ENCODE data around the gene NUP37. TPM values are rescaled to one million over a fixed set of nuclear protein-coding genes. Genes with fewer than 3 reads are reported as not detected.

The NUP37 gene
- total and polyA plus RNA-seq, 9 of the 15 experiments (the other 6 are each of a cell fraction or from before 2014, with no cell fraction given), result 72.2 to 429 (median 170) TPM

DNA sequence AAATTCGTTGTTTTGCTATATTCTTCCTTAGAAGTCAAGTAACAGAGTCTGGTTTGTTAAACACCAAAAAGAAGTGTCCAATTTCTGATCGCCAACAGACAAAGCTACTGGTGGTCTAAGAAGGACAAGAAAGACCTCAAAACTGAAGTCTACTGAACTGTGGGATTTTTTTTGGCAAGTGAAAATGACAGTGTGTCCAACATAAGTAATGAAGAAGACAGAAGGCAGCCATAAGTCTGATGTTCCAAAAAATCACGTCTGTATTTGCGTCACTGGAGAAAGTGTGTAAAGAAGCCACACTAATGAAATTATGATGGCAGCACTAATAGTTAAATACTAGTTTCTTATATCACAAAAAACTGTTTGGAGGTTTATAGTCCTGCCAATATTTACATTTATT is 90.8 kb downstream of the NUP37 start (continued):
- TF ChIP-seq, protein P1, sequence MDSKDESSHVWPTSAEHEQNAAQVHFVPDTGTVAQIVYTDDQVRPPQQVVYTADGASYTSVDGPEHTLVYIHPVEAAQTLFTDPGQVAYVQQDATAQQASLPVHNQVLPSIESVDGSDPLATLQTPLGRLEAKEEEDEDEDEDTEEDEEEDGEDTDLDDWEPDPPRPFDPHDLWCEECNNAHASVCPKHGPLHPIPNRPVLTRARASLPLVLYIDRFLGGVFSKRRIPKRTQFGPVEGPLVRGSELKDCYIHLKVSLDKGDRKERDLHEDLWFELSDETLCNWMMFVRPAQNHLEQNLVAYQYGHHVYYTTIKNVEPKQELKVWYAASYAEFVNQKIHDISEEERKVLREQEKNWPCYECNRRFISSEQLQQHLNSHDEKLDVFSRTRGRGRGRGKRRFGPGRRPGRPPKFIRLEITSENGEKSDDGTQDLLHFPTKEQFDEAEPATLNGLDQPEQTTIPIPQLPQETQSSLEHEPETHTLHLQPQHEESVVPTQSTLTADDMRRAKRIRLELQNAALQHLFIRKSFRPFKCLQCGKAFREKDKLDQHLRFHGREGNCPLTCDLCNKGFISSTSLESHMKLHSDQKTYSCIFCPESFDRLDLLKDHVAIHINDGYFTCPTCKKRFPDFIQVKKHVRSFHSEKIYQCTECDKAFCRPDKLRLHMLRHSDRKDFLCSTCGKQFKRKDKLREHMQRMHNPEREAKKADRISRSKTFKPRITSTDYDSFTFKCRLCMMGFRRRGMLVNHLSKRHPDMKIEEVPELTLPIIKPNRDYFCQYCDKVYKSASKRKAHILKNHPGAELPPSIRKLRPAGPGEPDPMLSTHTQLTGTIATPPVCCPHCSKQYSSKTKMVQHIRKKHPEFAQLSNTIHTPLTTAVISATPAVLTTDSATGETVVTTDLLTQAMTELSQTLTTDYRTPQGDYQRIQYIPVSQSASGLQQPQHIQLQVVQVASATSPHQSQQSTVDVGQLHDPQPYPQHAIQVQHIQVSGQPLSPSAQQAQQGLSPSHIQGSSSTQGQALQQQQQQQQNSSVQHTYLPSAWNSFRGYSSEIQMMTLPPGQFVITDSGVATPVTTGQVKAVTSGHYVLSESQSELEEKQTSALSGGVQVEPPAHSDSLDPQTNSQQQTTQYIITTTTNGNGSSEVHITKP (IDR thresholded peaks at IDR 0.05; ENCODE audit: partially characterized antibody), result no peak
- no peak for TF ChIP-seq ZNF23 (CRISPR knock-in tag; IDR thresholded peaks at IDR 0.05)
- no peak for TF ChIP-seq HDGF (IDR thresholded peaks at IDR 0.05)
- TF ChIP-seq ZBTB7A (IDR thresholded peaks at IDR 0.05; ENCODE audit: borderline replicate concordance, control insufficient read depth, low read depth, low read length), result no peak
- TF ChIP-seq ZC3H4 (CRISPR knock-in tag; IDR thresholded peaks at IDR 0.05; ENCODE audit: borderline replicate concordance), result no peak
- no peak for TF ChIP-seq ZNF644 (tag; IDR thresholded peaks at IDR 0.05; ENCODE audit: low read depth)
- TF ChIP-seq, protein P2, sequence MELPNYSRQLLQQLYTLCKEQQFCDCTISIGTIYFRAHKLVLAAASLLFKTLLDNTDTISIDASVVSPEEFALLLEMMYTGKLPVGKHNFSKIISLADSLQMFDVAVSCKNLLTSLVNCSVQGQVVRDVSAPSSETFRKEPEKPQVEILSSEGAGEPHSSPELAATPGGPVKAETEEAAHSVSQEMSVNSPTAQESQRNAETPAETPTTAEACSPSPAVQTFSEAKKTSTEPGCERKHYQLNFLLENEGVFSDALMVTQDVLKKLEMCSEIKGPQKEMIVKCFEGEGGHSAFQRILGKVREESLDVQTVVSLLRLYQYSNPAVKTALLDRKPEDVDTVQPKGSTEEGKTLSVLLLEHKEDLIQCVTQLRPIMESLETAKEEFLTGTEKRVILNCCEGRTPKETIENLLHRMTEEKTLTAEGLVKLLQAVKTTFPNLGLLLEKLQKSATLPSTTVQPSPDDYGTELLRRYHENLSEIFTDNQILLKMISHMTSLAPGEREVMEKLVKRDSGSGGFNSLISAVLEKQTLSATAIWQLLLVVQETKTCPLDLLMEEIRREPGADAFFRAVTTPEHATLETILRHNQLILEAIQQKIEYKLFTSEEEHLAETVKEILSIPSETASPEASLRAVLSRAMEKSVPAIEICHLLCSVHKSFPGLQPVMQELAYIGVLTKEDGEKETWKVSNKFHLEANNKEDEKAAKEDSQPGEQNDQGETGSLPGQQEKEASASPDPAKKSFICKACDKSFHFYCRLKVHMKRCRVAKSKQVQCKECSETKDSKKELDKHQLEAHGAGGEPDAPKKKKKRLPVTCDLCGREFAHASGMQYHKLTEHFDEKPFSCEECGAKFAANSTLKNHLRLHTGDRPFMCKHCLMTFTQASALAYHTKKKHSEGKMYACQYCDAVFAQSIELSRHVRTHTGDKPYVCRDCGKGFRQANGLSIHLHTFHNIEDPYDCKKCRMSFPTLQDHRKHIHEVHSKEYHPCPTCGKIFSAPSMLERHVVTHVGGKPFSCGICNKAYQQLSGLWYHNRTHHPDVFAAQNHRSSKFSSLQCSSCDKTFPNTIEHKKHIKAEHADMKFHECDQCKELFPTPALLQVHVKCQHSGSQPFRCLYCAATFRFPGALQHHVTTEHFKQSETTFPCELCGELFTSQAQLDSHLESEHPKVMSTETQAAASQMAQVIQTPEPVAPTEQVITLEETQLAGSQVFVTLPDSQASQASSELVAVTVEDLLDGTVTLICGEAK (IDR thresholded peaks at IDR 0.05), result no peak
- TF ChIP-seq, protein P2 (CRISPR knock-in tag; IDR thresholded peaks at IDR 0.05), result no peak
- no peak for TF ChIP-seq ERF (CRISPR knock-in tag; IDR thresholded peaks at IDR 0.05)
- TF ChIP-seq ZNF766 (CRISPR knock-in tag; conservative IDR thresholded peaks at IDR 0.05), result no peak
- TF ChIP-seq ZFP1 (CRISPR knock-in tag; IDR thresholded peaks at IDR 0.05), result no peak
